Activated CD4-positive, alpha-beta T cell treated with anti-CD3 and anti-CD28 coated beads for 1 hour (primary cell): ENCODE measurements around the gene AQP12B.

Experiments used
- DNase-seq: peaks from one replicate; pipeline ENCODE4 v3.0.0-alpha.2; 2020

Gene AQP12B

DNA sequence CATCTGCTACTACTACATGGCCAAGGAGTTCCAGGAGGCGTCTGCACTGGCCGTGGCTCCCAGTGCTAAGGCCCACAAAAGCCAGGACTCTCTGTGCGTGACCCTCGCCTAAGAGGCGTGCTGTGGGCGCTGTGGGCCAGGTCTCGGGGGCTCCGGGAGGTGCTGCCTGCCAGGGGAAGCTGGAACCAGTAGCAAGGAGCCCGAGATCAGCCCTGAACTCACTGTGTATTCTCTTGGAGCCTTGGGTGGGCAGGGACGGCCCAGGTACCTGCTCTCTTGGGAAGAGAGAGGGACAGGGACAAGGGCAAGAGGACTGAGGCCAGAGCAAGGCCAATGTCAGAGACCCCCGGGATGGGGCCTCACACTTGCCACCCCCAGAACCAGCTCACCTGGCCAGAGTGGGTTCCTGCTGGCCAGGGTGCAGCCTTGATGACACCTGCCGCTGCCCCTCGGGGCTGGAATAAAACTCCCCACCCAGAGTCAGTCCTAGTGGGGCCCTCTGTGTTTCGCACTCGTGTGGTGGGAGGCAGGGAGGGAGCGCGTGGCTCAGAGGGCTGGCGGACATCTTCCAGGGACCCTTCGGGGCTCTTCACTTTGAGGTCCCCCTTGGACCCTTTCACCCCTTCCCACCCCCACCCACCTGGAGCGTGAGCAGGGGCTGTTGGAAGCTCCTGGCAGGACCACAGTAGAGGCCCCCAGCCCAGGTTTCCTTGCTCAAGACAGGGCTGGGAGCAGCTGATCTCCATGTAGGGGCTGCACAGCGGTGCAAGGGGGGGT lies 51.7 kb downstream of the AQP12B start:
- DNase-seq: peak; percentile 5

DNA sequence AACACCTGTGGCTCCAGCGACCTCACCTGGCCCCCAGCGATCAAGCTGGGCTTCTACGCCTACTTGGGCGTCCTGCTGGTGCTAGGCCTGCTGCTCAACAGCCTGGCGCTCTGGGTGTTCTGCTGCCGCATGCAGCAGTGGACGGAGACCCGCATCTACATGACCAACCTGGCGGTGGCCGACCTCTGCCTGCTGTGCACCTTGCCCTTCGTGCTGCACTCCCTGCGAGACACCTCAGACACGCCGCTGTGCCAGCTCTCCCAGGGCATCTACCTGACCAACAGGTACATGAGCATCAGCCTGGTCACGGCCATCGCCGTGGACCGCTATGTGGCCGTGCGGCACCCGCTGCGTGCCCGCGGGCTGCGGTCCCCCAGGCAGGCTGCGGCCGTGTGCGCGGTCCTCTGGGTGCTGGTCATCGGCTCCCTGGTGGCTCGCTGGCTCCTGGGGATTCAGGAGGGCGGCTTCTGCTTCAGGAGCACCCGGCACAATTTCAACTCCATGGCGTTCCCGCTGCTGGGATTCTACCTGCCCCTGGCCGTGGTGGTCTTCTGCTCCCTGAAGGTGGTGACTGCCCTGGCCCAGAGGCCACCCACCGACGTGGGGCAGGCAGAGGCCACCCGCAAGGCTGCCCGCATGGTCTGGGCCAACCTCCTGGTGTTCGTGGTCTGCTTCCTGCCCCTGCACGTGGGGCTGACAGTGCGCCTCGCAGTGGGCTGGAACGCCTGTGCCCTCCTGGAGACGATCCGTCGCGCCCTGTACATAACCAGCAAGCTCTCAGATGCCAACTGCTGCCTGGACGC lies 52.5 kb downstream of the AQP12B start:
- DNase-seq: peak; percentile 5

- peak; percentile 1 for DNase-seq
Observed at GRCh38 chr2:240629619-240629967, 53.1 kb downstream of the AQP12B start.

DNA sequence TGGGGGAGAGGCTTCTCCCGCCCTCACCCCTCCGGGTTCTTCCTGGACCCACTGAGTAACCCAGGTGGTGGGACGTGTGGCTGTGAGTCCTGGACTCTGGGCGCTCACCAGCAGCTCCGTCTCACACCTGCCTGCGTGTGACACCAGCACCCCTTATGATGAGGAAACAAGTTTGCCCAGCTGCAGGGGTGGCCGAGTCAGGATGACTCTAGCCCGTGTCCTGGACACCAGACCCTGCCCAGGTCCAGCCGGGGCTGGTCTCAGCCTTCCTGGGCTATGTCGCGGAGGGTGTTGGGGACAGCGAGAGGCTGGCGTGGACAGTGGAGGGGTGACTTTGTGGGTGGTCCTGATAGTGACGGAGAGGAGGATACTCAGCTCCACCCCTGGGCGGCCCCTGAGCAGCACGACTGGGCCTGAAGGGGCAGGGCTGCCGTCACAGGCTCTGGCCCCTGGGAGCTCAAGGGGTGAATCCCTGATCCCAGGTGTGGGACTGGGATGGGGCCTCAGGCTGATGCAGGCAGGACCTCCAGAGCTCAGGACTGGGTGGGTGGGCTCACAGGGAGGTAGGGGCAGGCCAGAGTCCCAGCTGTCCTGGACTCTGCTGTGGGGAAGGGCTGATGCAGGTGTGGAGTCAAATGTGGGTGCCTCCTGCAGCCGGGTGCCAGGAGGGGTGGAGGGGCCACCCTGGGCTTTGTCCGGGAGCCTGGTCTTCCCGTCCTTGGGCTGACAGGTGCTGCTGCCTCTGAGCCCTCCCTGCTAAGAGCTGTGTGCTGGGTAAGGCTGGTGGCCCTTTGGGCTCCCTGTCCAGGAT lies 53.7 kb downstream of the AQP12B start:
- peak; percentile 4 for DNase-seq

DNA sequence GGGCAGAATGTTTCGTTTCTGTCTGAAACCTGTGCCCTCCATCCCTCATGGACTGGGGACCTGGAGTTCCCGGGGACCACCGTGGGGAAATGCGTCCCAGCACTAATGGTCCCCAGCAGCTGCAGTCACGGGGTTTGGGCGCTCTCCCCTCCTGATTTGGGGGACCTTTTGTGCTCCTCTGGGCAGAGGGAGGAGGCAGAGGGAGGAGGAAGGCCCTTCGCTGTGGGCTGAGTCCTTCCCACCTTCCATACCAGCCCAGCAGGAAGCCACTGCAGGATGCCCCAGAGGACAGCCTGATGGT lies 54.2 kb downstream of the AQP12B start:
- DNase-seq: peak; percentile 4

- DNase-seq: no peak
Observed at GRCh38 chr2:240627736-240628506, 54.8 kb downstream of the AQP12B start.

GRCh38 chr2:240626531-240627300 lies 56.0 kb downstream of the AQP12B start:
- no peak for DNase-seq
